HCT116 (cell line): ENCODE measurements around the gene TMUB1. TPM values are rescaled to one million over a fixed set of nuclear protein-coding genes. Genes with fewer than 3 reads are reported as not detected.

Experiments
- ATAC-seq: fragments of 200-7000 bp; cut with Tn5 transposase; 2 replicates; pipeline ENCODE4 v1.9.1; 2020; ENCODE audit warnings: mild to moderate bottlenecking, moderate library complexity
- BruUV-seq: library from RNA; stranded (reverse); fragments of 400-500 nt; replicated peaks from 2 replicates; lab custom pipeline; 2021; lab: Mats Ljungman, UMichigan
- CTCF ChIA-PET: fragments of 300-600 bp; sonication (Branson Sonifier 250); formaldehyde crosslinking; loops from one replicate; lab custom pipeline; 2021; ENCODE audit warnings: antibody characterized with exemption; lab: Charles Lee
- POLR2A ChIA-PET: fragments of 300-600, 350-600 bp; sonication (Branson Sonifier 250); formaldehyde crosslinking; loops from one replicate; lab custom pipeline; 2021; ENCODE audit warnings: antibody characterized with exemption; lab: Charles Lee
- RAD21 ChIA-PET, 2 experiments: fragments of 300-600 bp; sonication (Branson Sonifier 250); formaldehyde crosslinking; loops; one replicate each; lab custom pipeline; 2023; ENCODE audit warnings: low total read pairs in 2 of 2; ENCODE audit not compliant: uncharacterized antibody in 2 of 2, unreplicated experiment in 2 of 2, low non-redundant PET in 1 of 2; lab: Charles Lee
- DNase-seq: peaks from one replicate; pipeline ENCODE4 v3.0.0-alpha.2; 2010; ENCODE audit warnings: low read depth, low spot score
- H2AFZ ChIP-seq: fragments of 200-600 bp; shearing (Covaris generic), sonication (generic); 2 replicates; pipeline ENCODE4 v1.6.1; 2017; ENCODE audit warnings: low read depth, mixed run types, mixed read lengths, antibody characterized with exemption, low read length; ENCODE audit not compliant: poor library complexity, severe bottlenecking
- H3K27ac ChIP-seq: 2 replicates; pipeline ENCODE4 v1.5.1; 2012; ENCODE audit warnings: low read depth, low read length
- H3K27me3 ChIP-seq: fragments of 200-600 bp; sonication (generic); 2 replicates; pipeline ENCODE4 v1.6.1; 2016; ENCODE audit warnings: mixed run types, low read length, mixed read lengths; ENCODE audit not compliant: insufficient read depth
- H3K36me3 ChIP-seq, 2 experiments: fragments of 200-500 bp in 1 of 2; fragments of 200-600 bp in 1 of 2; sonication (Bioruptor generic) in 1 of 2; sonication (generic) in 1 of 2; 2 replicates each; pipeline versions ENCODE4 v1.5.1 to v1.6.1; 2014 to 2016; ENCODE audit warnings: low read length in 2 of 2, inconsistent platforms in 1 of 2, mixed read lengths in 1 of 2, mixed run types in 1 of 2; ENCODE audit not compliant: insufficient read depth in 2 of 2, control insufficient read depth in 1 of 2
- H3K4me1 ChIP-seq, 2 experiments: fragments of 200-600 bp in 1 of 2; sonication (generic) in 1 of 2; 2 replicates each; pipeline versions ENCODE4 v1.5.1 to v1.6.1; 2012 to 2017; ENCODE audit warnings: low read length in 2 of 2, inconsistent platforms in 1 of 2, mild to moderate bottlenecking in 1 of 2, mixed read lengths in 1 of 2, mixed run types in 1 of 2, moderate library complexity in 1 of 2; ENCODE audit not compliant: insufficient read depth in 2 of 2, control insufficient read depth in 1 of 2
- H3K4me2 ChIP-seq: fragments of 200-600 bp; sonication (generic); 2 replicates; pipeline ENCODE4 v1.6.1; 2017; ENCODE audit warnings: mixed run types, low read length, mixed read lengths
- H3K4me3 ChIP-seq, 2 experiments: fragments of 200-600 bp in 1 of 2; sonication (generic) in 1 of 2; replicated peaks in 1 of 2; 2 replicates each; pipeline ENCODE4 v1.5.1; 2011 to 2016; ENCODE audit warnings: low read length in 2 of 2, control low read depth in 1 of 2, low read depth in 1 of 2, mild to moderate bottlenecking in 1 of 2, mixed read lengths in 1 of 2, mixed run types in 1 of 2
- H3K79me2 ChIP-seq: fragments of 200-600 bp; sonication (generic); 2 replicates; pipeline ENCODE4 v1.6.1; 2017; ENCODE audit warnings: mild to moderate bottlenecking, mixed run types, low read length, moderate library complexity, mixed read lengths; ENCODE audit not compliant: insufficient read depth
- H3K9ac ChIP-seq: fragments of 200-600 bp; sonication (generic); 2 replicates; pipeline ENCODE4 v1.6.1; 2016; ENCODE audit warnings: low read length, mixed read lengths
- H3K9me2 ChIP-seq: fragments of 200-600 bp; sonication (generic), shearing (Covaris generic); 2 replicates; pipeline ENCODE4 v1.6.1; 2017; ENCODE audit warnings: mixed run types, mild to moderate bottlenecking, moderate library complexity; ENCODE audit not compliant: insufficient read depth
- H3K9me3 ChIP-seq, 2 experiments: fragments of 200-500 bp in 1 of 2; fragments of 200-600 bp in 1 of 2; sonication (Bioruptor generic) in 1 of 2; sonication (generic) in 1 of 2; 2 replicates each; pipeline ENCODE4 v1.6.1; 2014 to 2017; ENCODE audit warnings: low read length in 2 of 2, mixed read lengths in 2 of 2, inconsistent platforms in 1 of 2, low read depth in 1 of 2, mild to moderate bottlenecking in 1 of 2, mixed run types in 1 of 2, moderate library complexity in 1 of 2; ENCODE audit not compliant: control insufficient read depth in 1 of 2, insufficient read depth in 1 of 2
- H4K20me1 ChIP-seq: fragments of 200-600 bp; sonication (generic), shearing (Covaris generic); 2 replicates; pipeline ENCODE4 v1.6.1; 2017; ENCODE audit warnings: mixed run types, mild to moderate bottlenecking, moderate library complexity; ENCODE audit not compliant: insufficient read depth
- CBX3 ChIP-seq: IDR thresholded peaks from 2 replicates; pipeline ENCODE4 v1.6.1; 2012; ENCODE audit warnings: low read depth
- ELF1 ChIP-seq: IDR thresholded peaks from 2 replicates; pipeline ENCODE4 v1.6.1; 2012; ENCODE audit warnings: low read depth, borderline replicate concordance
- EZH2 ChIP-seq: fragments of 200-600 bp; sonication (generic); IDR thresholded peaks from 2 replicates; pipeline ENCODE4 v1.6.1; 2017; ENCODE audit warnings: antibody characterized with exemption, mixed run types
- FOSL1 ChIP-seq: IDR thresholded peaks from 2 replicates; pipeline ENCODE4 v1.6.1; 2012; ENCODE audit warnings: low read depth
- JUND ChIP-seq: IDR thresholded peaks from 2 replicates; pipeline ENCODE4 v1.6.1; 2012
- POLR2A ChIP-seq: IDR thresholded peaks from 2 replicates; pipeline ENCODE4 v1.7.0; 2011; ENCODE audit warnings: borderline replicate concordance; ENCODE audit not compliant: insufficient read depth, insufficient read length; ENCODE audit errors: extremely low read depth
- SIN3A ChIP-seq: IDR thresholded peaks from 2 replicates; pipeline ENCODE4 v1.6.1; 2012; ENCODE audit warnings: low read depth
- intact Hi-C: fragments of 100-400 bp; cut with micrococcal nuclease; formaldehyde crosslinking; loops from 2 replicates; pipeline ENCODE4 v1.10.0; 2022
- total RNA-seq: library from RNA; stranded (reverse); gene quantifications from one replicate; pipeline ENCODE4 v1.2.1, GENCODE V29; 2021; ENCODE audit not compliant: unreplicated experiment
- TF ChIP-seq, protein P1 (sequence below): IDR thresholded peaks from 2 replicates; pipeline ENCODE4 v1.6.1; 2011; ENCODE audit warnings: mild to moderate bottlenecking, low read length, moderate library complexity; ENCODE audit not compliant: insufficient replicate concordance; ENCODE audit errors: extremely low read depth
- TF ChIP-seq, protein P2 (sequence below), 3 experiments: fragments of 200-600 bp in 1 of 3; sonication (generic) in 1 of 3; IDR thresholded peaks in 2 of 3; conservative IDR thresholded peaks in 1 of 3; 2 replicates each; pipeline ENCODE4 v1.5.1; 2012 to 2017; ENCODE audit warnings: low read depth in 2 of 3, low read length in 2 of 3, antibody characterized with exemption in 1 of 3, borderline replicate concordance in 1 of 3, control low read depth in 1 of 3, mild to moderate bottlenecking in 1 of 3, mixed read lengths in 1 of 3, mixed run types in 1 of 3, moderate library complexity in 1 of 3; ENCODE audit not compliant: insufficient read depth in 1 of 3
- TF ChIP-seq, protein P3 (sequence below): IDR thresholded peaks from 2 replicates; pipeline ENCODE4 v1.6.1; 2012

The TMUB1 gene
- total RNA-seq, 1 experiment from 2014 or later: 75.8 TPM

DNA sequence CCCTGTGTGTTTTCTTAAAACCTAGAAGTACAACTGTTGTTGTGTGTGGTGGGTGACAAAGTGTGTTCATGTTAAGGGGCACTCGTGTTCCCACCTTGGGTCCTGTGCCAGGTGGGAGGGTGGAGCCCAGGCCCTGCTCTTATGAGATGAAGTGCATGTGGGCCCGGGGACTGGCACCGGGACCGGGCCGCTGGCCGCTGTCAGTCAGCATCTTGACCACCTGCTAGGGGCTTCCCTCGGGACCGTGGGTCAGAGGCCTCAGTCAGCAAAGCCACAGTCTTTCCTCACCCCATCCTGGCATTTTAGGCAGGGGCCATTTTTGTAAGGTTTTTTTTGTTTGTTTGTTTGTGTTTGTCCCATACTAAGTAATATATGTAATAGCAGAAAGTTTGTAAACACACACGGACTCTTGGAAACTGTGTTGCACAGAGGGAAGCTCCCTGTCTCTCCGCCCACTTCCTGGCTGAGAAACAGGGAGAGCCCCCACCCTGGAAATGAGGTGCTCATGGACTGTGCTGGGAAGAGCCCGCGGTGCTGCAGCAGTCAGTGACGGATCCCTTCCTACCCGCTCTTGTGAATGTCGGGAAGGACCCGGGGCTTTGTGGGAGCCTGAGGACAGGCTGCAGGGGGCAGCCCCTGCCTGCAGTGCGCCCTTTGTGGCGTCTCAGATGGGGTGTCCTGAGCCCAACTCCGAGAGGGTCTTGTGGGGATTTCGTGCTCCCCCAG is 16.4 kb upstream of the TMUB1 start:
- TF ChIP-seq ELF1: no peak
- TF ChIP-seq, all 23 proteins: peak for 0
- no peaks in the 10 kb centered on the region for H3K4me1 ChIP-seq
- H3K36me3 ChIP-seq: no peaks in the 10 kb centered on the region; a peak in 1 of 4 replicates
- ChIA-PET POLR2A (no interaction called here), CTCF (no interaction called here), RAD21 (no interaction called here)
- H3K27ac ChIP-seq: no peak overlapping the region
- no peaks in the 10 kb centered on the region for H4K20me1 ChIP-seq
- no peaks in the 10 kb centered on the region for H3K9me3 ChIP-seq
- no TSS peak for BruUV-seq
- H3K27me3 ChIP-seq: no peaks in the 10 kb centered on the region
- DNase-seq (no peak), ATAC-seq (no peak)
- H3K79me2 ChIP-seq: peaks cover 97% of the 10 kb centered on the region
- intact Hi-C loops: no loop called here
- H3K4me3 ChIP-seq: no peak overlapping the region
- no peak overlapping the region for H3K4me2 ChIP-seq
- H3K9me2 ChIP-seq: no peaks in the 10 kb centered on the region
- no peak overlapping the region for H3K9ac ChIP-seq
- no peak overlapping the region for H2AFZ ChIP-seq

DNA sequence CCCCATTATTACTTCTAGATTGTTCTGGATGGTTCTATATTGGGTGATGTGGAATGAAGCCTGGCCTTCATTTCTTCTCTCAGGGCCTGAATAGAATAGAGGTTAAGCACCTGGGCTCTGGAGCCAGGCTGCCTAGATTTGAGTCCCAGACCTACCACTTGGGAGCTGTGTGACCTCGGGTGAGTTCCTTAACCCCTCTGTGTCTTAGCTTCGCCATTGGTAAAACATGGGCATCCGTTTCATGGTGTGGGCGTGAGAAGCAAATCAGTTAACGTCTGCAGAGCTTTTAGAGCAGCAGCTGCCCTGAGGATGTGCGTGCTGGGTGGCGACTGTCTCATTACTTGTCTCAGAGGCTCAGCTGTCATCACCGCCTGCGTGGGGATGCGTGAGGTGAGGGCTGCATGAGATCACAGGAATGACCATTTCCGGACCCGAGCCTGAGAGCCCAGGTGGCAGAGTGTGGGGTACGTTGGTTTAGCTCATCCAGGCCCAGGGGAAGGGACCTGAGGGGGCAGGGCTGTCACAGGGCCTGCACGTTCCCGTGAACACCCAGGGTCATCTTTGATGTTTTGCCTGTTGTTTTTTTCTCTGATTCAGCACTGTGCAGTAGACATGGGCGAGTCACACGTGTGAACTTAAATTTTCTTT is 12.7 kb upstream of the TMUB1 start:
- Histone ChIP-seq H3K4me3 (no peak overlapping the region), H3K9ac (no peak overlapping the region), H3K4me1 (no peaks in the 10 kb centered on the region), H4K20me1 (no peaks in the 10 kb centered on the region; the same call in 1 of the 2 replicates), H3K9me3 (no peaks in the 10 kb centered on the region), H3K27me3 (no peaks in the 10 kb centered on the region), H2AFZ (no peak overlapping the region), H3K4me2 (no peak overlapping the region), H3K79me2 (peaks cover 97% of the 10 kb centered on the region), H3K27ac (no peak overlapping the region), H3K9me2 (no peaks in the 10 kb centered on the region), H3K36me3 (peaks cover 0 to 14% of the 10 kb centered on the region in 2 experiments; a peak in 1 of 4 replicates)
- DNase-seq (no peak), ATAC-seq (no peak)
- BruUV-seq: no TSS peak
- RAD21 ChIA-PET: interaction anchor here in 1 of 2 experiments (0.7 kb wide), 1 partner anchor 189 kb away, joined by 4 read pairs; no protein-coding TSS in a partner anchor
- CTCF ChIA-PET: no interaction called here
- intact Hi-C loops: no loop called here
- no peak for TF ChIP-seq CBX3
- TF ChIP-seq JUND: no peak
- TF ChIP-seq EZH2: no peak
- TF ChIP-seq, protein P1, sequence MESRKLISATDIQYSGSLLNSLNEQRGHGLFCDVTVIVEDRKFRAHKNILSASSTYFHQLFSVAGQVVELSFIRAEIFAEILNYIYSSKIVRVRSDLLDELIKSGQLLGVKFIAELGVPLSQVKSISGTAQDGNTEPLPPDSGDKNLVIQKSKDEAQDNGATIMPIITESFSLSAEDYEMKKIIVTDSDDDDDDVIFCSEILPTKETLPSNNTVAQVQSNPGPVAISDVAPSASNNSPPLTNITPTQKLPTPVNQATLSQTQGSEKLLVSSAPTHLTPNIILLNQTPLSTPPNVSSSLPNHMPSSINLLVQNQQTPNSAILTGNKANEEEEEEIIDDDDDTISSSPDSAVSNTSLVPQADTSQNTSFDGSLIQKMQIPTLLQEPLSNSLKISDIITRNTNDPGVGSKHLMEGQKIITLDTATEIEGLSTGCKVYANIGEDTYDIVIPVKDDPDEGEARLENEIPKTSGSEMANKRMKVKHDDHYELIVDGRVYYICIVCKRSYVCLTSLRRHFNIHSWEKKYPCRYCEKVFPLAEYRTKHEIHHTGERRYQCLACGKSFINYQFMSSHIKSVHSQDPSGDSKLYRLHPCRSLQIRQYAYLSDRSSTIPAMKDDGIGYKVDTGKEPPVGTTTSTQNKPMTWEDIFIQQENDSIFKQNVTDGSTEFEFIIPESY: no peak
- no peak for TF ChIP-seq POLR2A
- TF ChIP-seq FOSL1: no peak
- TF ChIP-seq, protein P2, sequence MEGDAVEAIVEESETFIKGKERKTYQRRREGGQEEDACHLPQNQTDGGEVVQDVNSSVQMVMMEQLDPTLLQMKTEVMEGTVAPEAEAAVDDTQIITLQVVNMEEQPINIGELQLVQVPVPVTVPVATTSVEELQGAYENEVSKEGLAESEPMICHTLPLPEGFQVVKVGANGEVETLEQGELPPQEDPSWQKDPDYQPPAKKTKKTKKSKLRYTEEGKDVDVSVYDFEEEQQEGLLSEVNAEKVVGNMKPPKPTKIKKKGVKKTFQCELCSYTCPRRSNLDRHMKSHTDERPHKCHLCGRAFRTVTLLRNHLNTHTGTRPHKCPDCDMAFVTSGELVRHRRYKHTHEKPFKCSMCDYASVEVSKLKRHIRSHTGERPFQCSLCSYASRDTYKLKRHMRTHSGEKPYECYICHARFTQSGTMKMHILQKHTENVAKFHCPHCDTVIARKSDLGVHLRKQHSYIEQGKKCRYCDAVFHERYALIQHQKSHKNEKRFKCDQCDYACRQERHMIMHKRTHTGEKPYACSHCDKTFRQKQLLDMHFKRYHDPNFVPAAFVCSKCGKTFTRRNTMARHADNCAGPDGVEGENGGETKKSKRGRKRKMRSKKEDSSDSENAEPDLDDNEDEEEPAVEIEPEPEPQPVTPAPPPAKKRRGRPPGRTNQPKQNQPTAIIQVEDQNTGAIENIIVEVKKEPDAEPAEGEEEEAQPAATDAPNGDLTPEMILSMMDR (IDR thresholded peaks at IDR 0.05 in 2 of 3, conservative IDR thresholded peaks at IDR 0.05 in 1 of 3; ENCODE audit: borderline replicate concordance in 1 of 3, insufficient read depth in 1 of 3, low read depth in 2 of 3, low read length in 2 of 3): no peak
- TF ChIP-seq, protein P3, sequence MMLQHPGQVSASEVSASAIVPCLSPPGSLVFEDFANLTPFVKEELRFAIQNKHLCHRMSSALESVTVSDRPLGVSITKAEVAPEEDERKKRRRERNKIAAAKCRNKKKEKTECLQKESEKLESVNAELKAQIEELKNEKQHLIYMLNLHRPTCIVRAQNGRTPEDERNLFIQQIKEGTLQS: no peak
- no peak for TF ChIP-seq SIN3A
- POLR2A ChIA-PET: interaction anchor here (0.8 kb wide), 1 partner anchor 22 kb away, joined by 4 read pairs; no protein-coding TSS in a partner anchor
